Effector memory CD8-positive, alpha-beta T cell (primary cell): Measurements from ENCODE around the gene PRR19.
A peak's percentile ranks its signal among the peaks of the same experiment; 100 is the strongest.

ENCODE experiments used
- ATAC-seq: fragments of 150-1000 bp; cut with Tn5 transposase; replicated peaks from 2 replicates; pipeline ENCODE4 v1.10.0; 2021; ENCODE audit warnings: mild to moderate bottlenecking, moderate library complexity
- DNase-seq, 3 experiments: peaks; one replicate each; pipeline ENCODE4 v3.0.0; 2021
- H3K27ac Mint-ChIP-seq, 2 donors: one replicate each; pipeline ENCODE4 v1.8.0; 2022; ENCODE audit warnings: mild to moderate bottlenecking in 2 of 2, mixed read lengths in 2 of 2, moderate library complexity in 2 of 2
- H3K27me3 Mint-ChIP-seq, 2 donors: one replicate each; pipeline ENCODE4 v1.8.0; 2022; ENCODE audit warnings: mixed read lengths in 2 of 2
- H3K36me3 Mint-ChIP-seq: one replicate; pipeline ENCODE4 v1.8.0; 2022; ENCODE audit warnings: mild to moderate bottlenecking, moderate library complexity, mixed read lengths; ENCODE audit not compliant: insufficient read depth
- H3K4me1 Mint-ChIP-seq, 2 donors: one replicate each; pipeline ENCODE4 v1.8.0; 2022; ENCODE audit warnings: low read depth in 2 of 2, mixed read lengths in 2 of 2
- H3K4me3 Mint-ChIP-seq, 2 donors: one replicate each; pipeline ENCODE4 v1.8.0; 2022; ENCODE audit warnings: mild to moderate bottlenecking in 2 of 2, mixed read lengths in 2 of 2, moderate library complexity in 2 of 2
- H3K9me3 Mint-ChIP-seq, 2 donors: one replicate each; pipeline ENCODE4 v1.8.0; 2022; ENCODE audit warnings: mixed read lengths in 2 of 2

PRR19 gene

GRCh38 chr19:42283188-42284065 lies 18.5 kb upstream of the PRR19 start:
- Mint-ChIP-seq H3K36me3 (peaks cover 36% of the 10 kb centered on the region), H3K4me1 (peaks cover 37 to 41% of the 10 kb centered on the region in 2 donors), H3K4me3 (no peak overlapping the region), H3K27ac (no peak overlapping the region), H3K9me3 (no peaks in the 10 kb centered on the region), H3K27me3 (no peaks in the 10 kb centered on the region)
- DNase-seq (peak; percentile 89 to 91 (median 89)), ATAC-seq (peak; percentile 64)

GRCh38 chr19:42284066-42284501 lies 17.8 kb upstream of the PRR19 start:
- Mint-ChIP-seq H3K4me3 (no peak overlapping the region), H3K27me3 (no peaks in the 10 kb centered on the region), H3K9me3 (no peaks in the 10 kb centered on the region), H3K4me1 (peaks cover 32 to 34% of the 10 kb centered on the region in 2 donors), H3K27ac (no peak overlapping the region), H3K36me3 (peaks cover 38% of the 10 kb centered on the region)
- peak; percentile 72 to 79 (median 76) for DNase-seq
- ATAC-seq = peak; percentile 28

GRCh38 chr19:42284591-42285341 lies 17.2 kb upstream of the PRR19 start:
- Mint-ChIP-seq H3K27ac (peak overlapping the region; percentile 60 to 83), H3K9me3 (no peaks in the 10 kb centered on the region), H3K36me3 (peaks cover 34% of the 10 kb centered on the region), H3K27me3 (no peaks in the 10 kb centered on the region), H3K4me3 (peak overlapping the region; percentile 84 to 88), H3K4me1 (peaks cover 25 to 28% of the 10 kb centered on the region in 2 donors)
- no peak for ATAC-seq
- peak in 1 of 3 experiments; percentile 32 for DNase-seq

- peak overlapping the region; percentile 16 to 83 for H3K27ac Mint-ChIP-seq
- peak overlapping the region; percentile 84 to 88 for H3K4me3 Mint-ChIP-seq
- no peaks in the 10 kb centered on the region for H3K27me3 Mint-ChIP-seq
- DNase-seq (no peak), ATAC-seq (no peak)
- no peaks in the 10 kb centered on the region for H3K9me3 Mint-ChIP-seq
- peaks cover 28% of the 10 kb centered on the region for H3K36me3 Mint-ChIP-seq
- peaks cover 25 to 28% of the 10 kb centered on the region in 2 donors for H3K4me1 Mint-ChIP-seq
Measured at GRCh38 chr19:42285541-42285941, 16.4 kb upstream of the PRR19 start.

- ATAC-seq = no peak
- DNase-seq = no peak
- Mint-ChIP-seq H3K36me3 (peaks cover 26% of the 10 kb centered on the region), H3K4me3 (peak overlapping the region; percentile 84 to 88), H3K4me1 (peaks cover 25 to 28% of the 10 kb centered on the region in 2 donors), H3K27ac (peak overlapping the region; percentile 16 to 83), H3K9me3 (no peaks in the 10 kb centered on the region), H3K27me3 (no peaks in the 10 kb centered on the region)
Measured at GRCh38 chr19:42285988-42286348, 16.0 kb upstream of the PRR19 start.

- no peak overlapping the region for H3K4me3 Mint-ChIP-seq
- ATAC-seq = no peak
- H3K27me3 Mint-ChIP-seq = no peaks in the 10 kb centered on the region
- peaks cover 23 to 25% of the 10 kb centered on the region in 2 donors for H3K4me1 Mint-ChIP-seq
- DNase-seq = no peak
- H3K27ac Mint-ChIP-seq = peak overlapping the region in 1 of 2 donors; percentile 16
- peaks cover 28% of the 10 kb centered on the region for H3K36me3 Mint-ChIP-seq
- H3K9me3 Mint-ChIP-seq = no peaks in the 10 kb centered on the region
Measured at GRCh38 chr19:42286349-42287016, 15.4 kb upstream of the PRR19 start.

GRCh38 chr19:42287017-42287826 lies 14.7 kb upstream of the PRR19 start:
- Mint-ChIP-seq H3K36me3 (peaks cover 34% of the 10 kb centered on the region), H3K9me3 (no peaks in the 10 kb centered on the region), H3K27me3 (no peaks in the 10 kb centered on the region), H3K27ac (no peak overlapping the region), H3K4me1 (peaks cover 18 to 19% of the 10 kb centered on the region in 2 donors), H3K4me3 (no peak overlapping the region)
- ATAC-seq (no peak), DNase-seq (no peak)

GRCh38 chr19:42287827-42288107 lies 14.2 kb upstream of the PRR19 start:
- peaks cover 34% of the 10 kb centered on the region for H3K36me3 Mint-ChIP-seq
- H3K9me3 Mint-ChIP-seq = no peaks in the 10 kb centered on the region
- no peaks in the 10 kb centered on the region for H3K27me3 Mint-ChIP-seq
- DNase-seq (no peak), ATAC-seq (no peak)
- H3K4me1 Mint-ChIP-seq = peaks cover 15% of the 10 kb centered on the region in 2 donors
- no peak overlapping the region for H3K27ac Mint-ChIP-seq
- H3K4me3 Mint-ChIP-seq = no peak overlapping the region

- DNase-seq (no peak), ATAC-seq (no peak)
- Mint-ChIP-seq H3K36me3 (peaks cover 34% of the 10 kb centered on the region), H3K4me1 (peaks cover 15% of the 10 kb centered on the region in 2 donors), H3K27me3 (no peaks in the 10 kb centered on the region), H3K27ac (peak overlapping the region in 1 of 2 donors; percentile 20), H3K4me3 (no peak overlapping the region), H3K9me3 (no peaks in the 10 kb centered on the region)
Measured at GRCh38 chr19:42288387-42288786, 13.5 kb upstream of the PRR19 start.

GRCh38 chr19:42288881-42289555 lies 12.9 kb upstream of the PRR19 start:
- no peak for ATAC-seq
- Mint-ChIP-seq H3K27me3 (no peaks in the 10 kb centered on the region), H3K36me3 (peaks cover 37% of the 10 kb centered on the region), H3K4me1 (peaks cover 15% of the 10 kb centered on the region in 2 donors), H3K27ac (no peak overlapping the region), H3K9me3 (no peaks in the 10 kb centered on the region), H3K4me3 (no peak overlapping the region)
- DNase-seq = no peak

GRCh38 chr19:42289556-42290041 lies 12.3 kb upstream of the PRR19 start:
- no peak for ATAC-seq

GRCh38 chr19:42290136-42290522 lies 11.8 kb upstream of the PRR19 start:
- H3K9me3 Mint-ChIP-seq = no peaks in the 10 kb centered on the region
- H3K27me3 Mint-ChIP-seq = no peaks in the 10 kb centered on the region
- DNase-seq (no peak), ATAC-seq (no peak)
- H3K4me1 Mint-ChIP-seq = peaks cover 9% of the 10 kb centered on the region in 2 donors
- H3K36me3 Mint-ChIP-seq = peaks cover 35% of the 10 kb centered on the region
- H3K27ac Mint-ChIP-seq = no peak overlapping the region
- no peak overlapping the region for H3K4me3 Mint-ChIP-seq

More at GRCh38 chr19:42289556-42290041, 12.3 kb upstream of the PRR19 start:
- Mint-ChIP-seq H3K27ac (no peak overlapping the region), H3K4me3 (no peak overlapping the region), H3K36me3 (peaks cover 40% of the 10 kb centered on the region), H3K9me3 (no peaks in the 10 kb centered on the region), H3K27me3 (no peaks in the 10 kb centered on the region), H3K4me1 (peaks cover 15% of the 10 kb centered on the region in 2 donors)
- no peak for DNase-seq
